ENCODE measurements around the gene FBP2.
"Not testable (repeated sequence)": the region's sequence is repeated elsewhere in the genome, so short reads cannot be mapped to it uniquely, and the experiment has no call there.

FBP2 gene

DNA sequence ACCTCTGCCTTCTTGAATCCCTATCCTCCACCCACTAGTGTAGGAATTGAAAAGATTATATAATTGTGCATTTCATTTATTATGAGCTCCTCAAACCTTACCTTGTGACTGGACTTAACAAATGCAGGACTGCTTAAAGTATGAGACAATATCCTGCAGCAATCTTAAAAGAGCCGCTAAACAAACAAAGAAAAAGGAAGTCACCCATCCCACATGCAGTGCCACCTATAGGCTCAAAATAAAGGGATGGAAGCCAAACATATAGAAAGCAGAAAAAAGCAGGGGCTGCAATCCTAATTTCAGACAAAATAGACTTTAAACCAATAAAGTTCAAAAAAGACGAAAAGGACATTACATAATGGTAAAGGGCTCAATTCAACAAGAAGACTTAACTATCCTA is 30.1 kb downstream of the FBP2 start:
- no peak for DNase-seq (ENCODE audit: low spot score)

GRCh38 chr9:94560237-94560636 is 33.4 kb downstream of the FBP2 start:
- DNase-seq (ENCODE audit: low spot score) = no peak

GRCh38 chr9:94557376-94557775 is 36.2 kb downstream of the FBP2 start:
- DNase-seq (ENCODE audit: low spot score) = no peak

DNA sequence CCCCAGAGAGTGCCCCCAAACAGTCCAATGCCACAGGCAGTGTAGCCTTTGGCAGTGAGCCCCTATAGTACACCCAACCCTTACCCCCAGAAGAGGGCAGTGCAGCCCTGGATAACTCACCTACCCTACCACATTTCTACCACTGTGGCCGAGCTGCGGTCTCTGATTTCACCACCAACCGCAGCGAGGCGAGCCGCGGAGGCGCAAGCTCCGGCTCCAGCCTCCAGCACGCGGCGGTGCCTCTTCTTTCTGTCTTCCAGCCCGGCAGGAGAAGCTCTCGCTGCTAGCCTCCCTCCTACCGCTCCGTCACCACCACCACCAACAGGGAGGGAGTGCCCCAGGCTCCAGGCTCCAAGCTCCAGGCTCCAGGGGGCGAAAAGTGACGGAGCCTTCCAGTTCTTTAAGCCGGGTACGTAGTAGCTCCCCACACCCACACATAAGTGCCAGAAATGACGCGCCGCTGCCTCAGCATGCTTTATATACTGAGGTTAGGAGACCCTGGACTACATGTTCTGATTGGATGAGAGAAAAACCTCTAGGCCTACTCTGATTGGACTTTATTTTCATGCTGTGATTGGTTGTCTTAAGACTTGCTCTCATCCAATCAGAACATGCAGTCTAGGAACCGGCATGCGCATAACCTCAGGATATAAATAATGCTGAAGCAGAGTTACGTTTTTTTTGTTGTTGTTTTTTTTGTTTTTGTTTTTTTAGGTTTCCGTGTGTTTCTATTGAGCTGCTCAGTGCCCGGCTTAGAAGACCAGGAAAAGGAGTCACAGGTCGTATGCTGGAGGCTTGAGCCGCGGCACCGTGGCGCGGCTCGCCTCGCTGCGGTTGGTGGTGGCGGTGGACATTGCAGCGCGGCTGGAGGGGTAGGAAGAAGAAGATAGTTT is 38.9 kb downstream of the FBP2 start, which contains the start of gene PCAT7:
TSS of gene PCAT7 (plus strand) at position 645 of the 893 bp plus-strand sequence.
- DNase-seq (ENCODE audit: low spot score) = peak; percentile 60

DNA sequence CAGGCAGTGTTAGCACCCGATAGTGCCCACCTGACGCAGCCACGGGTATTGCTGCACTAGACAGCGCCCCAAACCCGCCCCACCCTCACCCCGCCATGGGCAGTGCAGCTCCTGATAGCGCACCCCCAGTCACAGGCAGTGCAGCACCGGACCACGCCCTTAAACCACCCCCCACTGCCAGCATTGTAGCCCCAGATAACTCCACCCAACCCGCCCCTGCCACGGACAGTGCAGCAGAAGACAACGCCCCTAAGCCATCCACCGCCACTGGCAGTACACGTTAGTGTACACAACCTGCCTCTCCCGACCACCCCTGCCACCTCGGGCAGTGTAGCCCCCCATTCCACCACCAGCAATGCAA is 39.6 kb downstream of the FBP2 start:
- DNase-seq (ENCODE audit: low spot score) = no peak

GRCh38 chr9:94553029-94553938 is 40.3 kb downstream of the FBP2 start:
- DNase-seq (ENCODE audit: low spot score) = peak; percentile 19

- no peak for DNase-seq (ENCODE audit: low spot score)
These were observed 47.7 kb downstream of the FBP2 start for GRCh38 chr9:94545940-94546339.

GRCh38 chr9:94544335-94544734 is 49.3 kb downstream of the FBP2 start:
- not testable (repeated sequence) for DNase-seq (ENCODE audit: low spot score)

DNA sequence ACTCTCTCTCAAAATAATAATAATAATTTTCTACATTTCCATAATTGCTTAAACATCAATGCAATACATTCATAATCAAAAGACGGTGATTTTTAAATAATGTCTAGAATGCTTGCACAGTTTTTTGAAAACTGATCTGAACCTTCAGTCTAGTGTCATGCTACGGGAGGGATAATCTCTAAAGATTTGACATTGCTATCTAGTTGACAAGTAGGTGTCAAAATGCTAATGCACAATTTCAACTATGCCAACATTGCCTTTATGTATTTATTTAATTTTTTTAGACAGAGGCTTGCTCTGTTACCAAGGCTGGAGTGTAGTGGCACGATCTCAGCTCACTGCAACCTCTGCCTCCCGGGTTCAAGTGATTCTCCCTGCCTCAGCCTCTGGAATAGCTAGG is 54.7 kb downstream of the FBP2 start:
- no peak for DNase-seq (ENCODE audit: low spot score)

GRCh38 chr9:94534901-94535300 is 58.7 kb downstream of the FBP2 start:
- no peak for DNase-seq (ENCODE audit: low spot score)

GRCh38 chr9:94533601-94534000 is 60.0 kb downstream of the FBP2 start:
- DNase-seq (ENCODE audit: low spot score) = no peak

DNA sequence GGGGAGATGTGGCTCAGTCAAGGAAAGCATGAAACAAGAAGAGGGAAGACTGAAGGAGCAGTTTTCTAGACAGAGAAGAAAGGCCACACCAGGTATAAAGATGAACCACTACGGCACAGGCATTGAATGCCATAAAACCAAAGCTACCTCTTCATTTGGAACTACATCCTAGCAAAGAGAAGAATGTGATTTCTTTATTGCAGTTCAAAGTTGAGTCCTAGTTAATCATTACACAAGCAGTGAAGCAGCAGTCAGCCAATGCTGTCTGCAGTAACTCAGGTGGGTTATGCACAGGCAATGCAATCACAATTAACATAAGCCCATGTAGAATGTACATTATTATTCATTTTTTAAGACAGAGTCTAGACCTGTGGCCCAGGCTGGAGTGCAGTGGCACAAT is 60.5 kb downstream of the FBP2 start:
- DNase-seq (ENCODE audit: low spot score) = no peak

DNA sequence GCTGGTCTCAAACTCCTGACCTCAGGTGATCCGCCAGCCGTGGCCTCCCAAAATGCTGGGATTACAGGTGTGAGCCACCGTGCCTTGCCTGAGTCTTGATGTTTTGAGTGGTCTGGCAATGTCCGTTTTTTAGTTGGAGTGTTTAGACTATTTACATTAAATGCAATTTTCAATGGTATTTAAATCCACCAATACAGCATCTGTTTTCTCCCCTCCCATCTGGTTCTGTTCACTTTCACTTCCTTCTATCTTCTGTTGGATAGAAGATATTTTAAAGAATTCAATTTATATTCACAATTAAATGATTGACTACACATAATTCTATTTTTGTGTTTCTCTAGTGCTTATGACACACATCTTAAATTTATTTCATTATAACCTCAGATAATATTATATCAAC is 64.7 kb downstream of the FBP2 start:
- no peak for DNase-seq (ENCODE audit: low spot score)

GRCh38 chr9:94526951-94527350 is 66.7 kb downstream of the FBP2 start:
- no peak for DNase-seq (ENCODE audit: low spot score)

GRCh38 chr9:94526271-94526670 is 67.4 kb downstream of the FBP2 start:
- no peak for DNase-seq (ENCODE audit: low spot score)

DNA sequence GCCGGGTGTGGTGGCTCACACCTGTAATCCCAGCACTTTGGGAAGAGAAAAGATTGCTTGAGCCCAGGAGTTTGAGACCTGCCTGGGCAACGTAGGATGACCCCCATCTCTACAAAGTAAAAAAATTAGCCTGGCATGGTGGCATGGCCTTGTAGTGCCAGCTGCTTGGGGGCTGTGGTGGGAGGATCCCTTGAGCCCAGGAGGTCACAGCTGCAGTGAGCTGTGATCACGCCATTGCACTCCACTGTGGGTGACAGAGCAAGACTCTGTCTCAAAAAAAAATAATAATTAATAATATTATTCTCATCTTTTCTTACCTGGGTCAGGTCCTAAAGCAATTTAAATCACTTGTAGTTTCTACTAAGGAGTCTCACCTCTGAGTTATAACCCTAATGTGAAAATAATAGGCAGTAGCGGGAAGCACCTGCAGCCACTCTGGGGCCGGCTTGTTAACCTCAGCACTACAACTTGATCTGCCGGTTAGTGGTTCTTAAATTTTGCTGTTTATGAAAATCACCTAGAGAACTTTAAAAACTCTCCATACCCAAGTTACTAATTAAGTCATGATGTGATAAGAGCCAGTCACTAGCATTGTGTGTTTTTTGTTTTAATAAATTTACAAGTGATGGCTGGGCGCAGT is 68.1 kb downstream of the FBP2 start:
- no peak for DNase-seq (ENCODE audit: low spot score)

GRCh38 chr9:94517254-94517653 is 76.4 kb downstream of the FBP2 start:
- DNase-seq (ENCODE audit: low spot score) = no peak

DNA sequence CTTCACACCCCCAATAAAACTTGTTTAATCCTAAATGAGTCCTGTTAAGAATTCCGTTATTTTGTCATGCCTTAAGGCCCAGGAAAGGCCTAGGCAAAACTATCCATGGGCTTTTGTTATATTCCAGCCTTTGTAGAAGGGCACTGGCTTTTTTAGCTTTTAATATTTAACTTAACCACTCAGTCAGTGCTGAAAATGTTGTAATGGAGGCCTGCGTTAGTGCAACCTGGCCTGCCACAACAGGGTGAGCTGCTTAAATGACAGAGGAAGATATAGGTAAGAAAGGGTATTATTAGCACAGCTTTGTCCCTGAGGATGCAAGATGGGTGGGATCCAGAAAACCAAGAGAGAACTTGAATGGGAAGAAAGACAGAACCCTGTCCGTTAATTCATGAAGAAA is 78.9 kb downstream of the FBP2 start:
- DNase-seq (ENCODE audit: low spot score) = no peak

- DNase-seq (ENCODE audit: low spot score) = no peak
These were observed 81.7 kb downstream of the FBP2 start for GRCh38 chr9:94511955-94512265.

- DNase-seq (ENCODE audit: low spot score) = no peak
These were observed 82.3 kb downstream of the FBP2 start for GRCh38 chr9:94511134-94511954.
